ENCODE data around the gene GRM7. TPM values are rescaled to one million over a fixed set of nuclear protein-coding genes. Genes with fewer than 3 reads are reported as not detected.

The GRM7 gene
- total and polyA plus RNA-seq, 9 of the 15 experiments (the other 6 are each of a cell fraction or from before 2014, with no cell fraction given), result not detected

DNA sequence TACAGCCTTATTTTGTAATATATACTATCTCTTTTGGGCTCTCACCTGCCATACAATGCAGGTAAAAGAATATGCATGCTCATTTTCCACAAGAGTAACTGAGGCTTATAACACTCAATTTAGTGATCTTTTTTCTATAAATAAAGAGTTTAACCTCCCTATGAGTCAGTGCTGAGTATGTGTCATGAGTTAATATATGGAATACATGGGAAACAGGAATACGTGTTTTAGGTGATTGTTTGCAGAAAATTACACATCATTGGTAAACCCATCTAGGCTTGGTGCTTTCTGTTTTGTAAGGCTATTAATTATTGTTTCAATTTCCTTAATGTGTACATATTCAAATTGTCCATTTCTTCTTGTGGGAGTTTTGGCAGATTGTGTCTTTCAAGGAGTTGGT lies 411.3 kb downstream of the GRM7 start (continued):
- TF ChIP-seq, protein P1, sequence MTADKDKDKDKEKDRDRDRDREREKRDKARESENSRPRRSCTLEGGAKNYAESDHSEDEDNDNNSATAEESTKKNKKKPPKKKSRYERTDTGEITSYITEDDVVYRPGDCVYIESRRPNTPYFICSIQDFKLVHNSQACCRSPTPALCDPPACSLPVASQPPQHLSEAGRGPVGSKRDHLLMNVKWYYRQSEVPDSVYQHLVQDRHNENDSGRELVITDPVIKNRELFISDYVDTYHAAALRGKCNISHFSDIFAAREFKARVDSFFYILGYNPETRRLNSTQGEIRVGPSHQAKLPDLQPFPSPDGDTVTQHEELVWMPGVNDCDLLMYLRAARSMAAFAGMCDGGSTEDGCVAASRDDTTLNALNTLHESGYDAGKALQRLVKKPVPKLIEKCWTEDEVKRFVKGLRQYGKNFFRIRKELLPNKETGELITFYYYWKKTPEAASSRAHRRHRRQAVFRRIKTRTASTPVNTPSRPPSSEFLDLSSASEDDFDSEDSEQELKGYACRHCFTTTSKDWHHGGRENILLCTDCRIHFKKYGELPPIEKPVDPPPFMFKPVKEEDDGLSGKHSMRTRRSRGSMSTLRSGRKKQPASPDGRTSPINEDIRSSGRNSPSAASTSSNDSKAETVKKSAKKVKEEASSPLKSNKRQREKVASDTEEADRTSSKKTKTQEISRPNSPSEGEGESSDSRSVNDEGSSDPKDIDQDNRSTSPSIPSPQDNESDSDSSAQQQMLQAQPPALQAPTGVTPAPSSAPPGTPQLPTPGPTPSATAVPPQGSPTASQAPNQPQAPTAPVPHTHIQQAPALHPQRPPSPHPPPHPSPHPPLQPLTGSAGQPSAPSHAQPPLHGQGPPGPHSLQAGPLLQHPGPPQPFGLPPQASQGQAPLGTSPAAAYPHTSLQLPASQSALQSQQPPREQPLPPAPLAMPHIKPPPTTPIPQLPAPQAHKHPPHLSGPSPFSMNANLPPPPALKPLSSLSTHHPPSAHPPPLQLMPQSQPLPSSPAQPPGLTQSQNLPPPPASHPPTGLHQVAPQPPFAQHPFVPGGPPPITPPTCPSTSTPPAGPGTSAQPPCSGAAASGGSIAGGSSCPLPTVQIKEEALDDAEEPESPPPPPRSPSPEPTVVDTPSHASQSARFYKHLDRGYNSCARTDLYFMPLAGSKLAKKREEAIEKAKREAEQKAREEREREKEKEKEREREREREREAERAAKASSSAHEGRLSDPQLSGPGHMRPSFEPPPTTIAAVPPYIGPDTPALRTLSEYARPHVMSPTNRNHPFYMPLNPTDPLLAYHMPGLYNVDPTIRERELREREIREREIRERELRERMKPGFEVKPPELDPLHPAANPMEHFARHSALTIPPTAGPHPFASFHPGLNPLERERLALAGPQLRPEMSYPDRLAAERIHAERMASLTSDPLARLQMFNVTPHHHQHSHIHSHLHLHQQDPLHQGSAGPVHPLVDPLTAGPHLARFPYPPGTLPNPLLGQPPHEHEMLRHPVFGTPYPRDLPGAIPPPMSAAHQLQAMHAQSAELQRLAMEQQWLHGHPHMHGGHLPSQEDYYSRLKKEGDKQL (CRISPR knock-in tag; IDR thresholded peaks at IDR 0.05; ENCODE audit: borderline replicate concordance), result no peak
- TF ChIP-seq FOXJ2 (tag; IDR thresholded peaks at IDR 0.05), result no peak
- TF ChIP-seq SP2 (IDR thresholded peaks at IDR 0.05; ENCODE audit: extremely low read depth, low read depth, low read length, poor library complexity, severe bottlenecking), result no peak
- TF ChIP-seq DDX20 (tag; IDR thresholded peaks at IDR 0.05; ENCODE audit: low read depth), result no peak
- TF ChIP-seq MYNN (IDR thresholded peaks at IDR 0.05), result no peak
- no peak for TF ChIP-seq MYNN (CRISPR knock-in tag; IDR thresholded peaks at IDR 0.05)
- TF ChIP-seq KLF16 (IDR thresholded peaks at IDR 0.05), result no peak
- TF ChIP-seq ZNF431 (CRISPR knock-in tag; IDR thresholded peaks at IDR 0.05), result no peak
- TF ChIP-seq, protein P2, sequence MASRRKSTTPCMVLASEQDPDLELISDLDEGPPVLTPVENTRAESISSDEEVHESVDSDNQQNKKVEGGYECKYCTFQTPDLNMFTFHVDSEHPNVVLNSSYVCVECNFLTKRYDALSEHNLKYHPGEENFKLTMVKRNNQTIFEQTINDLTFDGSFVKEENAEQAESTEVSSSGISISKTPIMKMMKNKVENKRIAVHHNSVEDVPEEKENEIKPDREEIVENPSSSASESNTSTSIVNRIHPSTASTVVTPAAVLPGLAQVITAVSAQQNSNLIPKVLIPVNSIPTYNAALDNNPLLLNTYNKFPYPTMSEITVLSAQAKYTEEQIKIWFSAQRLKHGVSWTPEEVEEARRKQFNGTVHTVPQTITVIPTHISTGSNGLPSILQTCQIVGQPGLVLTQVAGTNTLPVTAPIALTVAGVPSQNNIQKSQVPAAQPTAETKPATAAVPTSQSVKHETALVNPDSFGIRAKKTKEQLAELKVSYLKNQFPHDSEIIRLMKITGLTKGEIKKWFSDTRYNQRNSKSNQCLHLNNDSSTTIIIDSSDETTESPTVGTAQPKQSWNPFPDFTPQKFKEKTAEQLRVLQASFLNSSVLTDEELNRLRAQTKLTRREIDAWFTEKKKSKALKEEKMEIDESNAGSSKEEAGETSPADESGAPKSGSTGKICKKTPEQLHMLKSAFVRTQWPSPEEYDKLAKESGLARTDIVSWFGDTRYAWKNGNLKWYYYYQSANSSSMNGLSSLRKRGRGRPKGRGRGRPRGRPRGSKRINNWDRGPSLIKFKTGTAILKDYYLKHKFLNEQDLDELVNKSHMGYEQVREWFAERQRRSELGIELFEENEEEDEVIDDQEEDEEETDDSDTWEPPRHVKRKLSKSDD (conservative IDR thresholded peaks at IDR 0.05; ENCODE audit: low read length), result no peak

Measured in K562 (cell line).